Measurements from ENCODE around the gene WDR17. TPM values are rescaled to one million over a fixed set of nuclear protein-coding genes. Genes with fewer than 3 reads are reported as not detected.

Gene WDR17
- total and polyA plus RNA-seq, 2 of the 13 experiments (the other 11 are each of a cell fraction or from before 2014, with no cell fraction given): not detected

- TF ChIP-seq SNAPC4 (CRISPR knock-in tag; IDR thresholded peaks at IDR 0.05) (no peak), ZNF292 (CRISPR knock-in tag; IDR thresholded peaks at IDR 0.05; ENCODE audit: borderline replicate concordance, low read depth) (no peak), ZNF577 (CRISPR knock-in tag; IDR thresholded peaks at IDR 0.05; ENCODE audit: borderline replicate concordance, low read depth) (no peak)
Observed at GRCh38 chr4:176193126-176193525, 127.5 kb downstream of the WDR17 start (continued).

- FAIRE-seq: no peak
- intact Hi-C loops (cut with micrococcal nuclease; ENCODE audit: unreplicated experiment): no loop called here
- H3K4me2 ChIP-seq (ENCODE audit: low read depth, low read length): no peak overlapping the region
Observed at GRCh38 chr4:176193938-176194337, 128.3 kb downstream of the WDR17 start.

More at GRCh38 chr4:176193938-176194337, 128.3 kb downstream of the WDR17 start:
- H3K9me3 ChIP-seq (ENCODE audit: low read length): no peaks in the 10 kb centered on the region
- DNase-seq (ENCODE audit: low spot score): no peak
- no peak overlapping the region for H3K9ac ChIP-seq (ENCODE audit: insufficient read depth, low read depth, low read length)
- no peak overlapping the region for H3K4me3 ChIP-seq (replicated peaks in 1 of 3; ENCODE audit: insufficient read depth in 1 of 3, low read depth in 2 of 3, low read length in 3 of 3)
- 51% methylated on average over 3 of the region's 3 CpGs for WGBS (ENCODE audit: low lambda C conversion rate)
- in situ Hi-C loops (cut with HindIII; ENCODE audit: extremely low pct_ligation_motif_present, low pct_unique_long_range_greater_than_20kb): loop anchor here (10.0 kb wide), 1 partner anchor 121 kb away; the partner anchor contains the start of gene SPCS3
- H4K20me1 ChIP-seq (ENCODE audit: insufficient read depth, low read length): no peaks in the 10 kb centered on the region
- TF ChIP-seq MLX (CRISPR knock-in tag; IDR thresholded peaks at IDR 0.05) (no peak), ZNF30 (CRISPR knock-in tag; IDR thresholded peaks at IDR 0.05) (no peak), HOMEZ (CRISPR knock-in tag; IDR thresholded peaks at IDR 0.05; ENCODE audit: low read depth) (no peak), ETS1 (CRISPR knock-in tag; IDR thresholded peaks at IDR 0.05) (no peak), CHD4 (IDR thresholded peaks at IDR 0.05; ENCODE audit: borderline replicate concordance, low read length) (no peak), ISX (CRISPR knock-in tag; conservative IDR thresholded peaks at IDR 0.05) (no peak), ESRRA (CRISPR knock-in tag; IDR thresholded peaks at IDR 0.05; ENCODE audit: low read depth) (no peak), SMYD3 (CRISPR knock-in tag; IDR thresholded peaks at IDR 0.05) (no peak), MBD4 (IDR thresholded peaks at IDR 0.05; ENCODE audit: borderline replicate concordance, low read length) (no peak), ZNF362 (CRISPR knock-in tag; IDR thresholded peaks at IDR 0.05; ENCODE audit: borderline replicate concordance) (no peak)
- H3K27me3 ChIP-seq (ENCODE audit: control insufficient read depth in 1 of 2, insufficient read depth in 2 of 2, low read length in 2 of 2): peaks cover 0 to 12% of the 10 kb centered on the region in 2 experiments; a peak in 2 of 5 replicates
- ATAC-seq: no peak
- ChIA-PET POLR2A (no interaction called here), CTCF (ENCODE audit: low intra/inter-chr PET ratio, low total read pairs) (no interaction called here)
- no TSS peak for BruUV-seq (replicated peaks)
- no peak overlapping the region for H2AFZ ChIP-seq (ENCODE audit: low read length)
- no peak overlapping the region for H3K27ac ChIP-seq (ENCODE audit: extremely low read length, insufficient read depth, low read length)
- H3K4me1 ChIP-seq (ENCODE audit: insufficient read depth, low read length): no peaks in the 10 kb centered on the region; the same call in 1 of the 2 replicates
- no peaks in the 10 kb centered on the region for H3K79me2 ChIP-seq (ENCODE audit: insufficient read depth, low read length)
- no peaks in the 10 kb centered on the region for H3K36me3 ChIP-seq (replicated peaks in 1 of 2; ENCODE audit: control insufficient read depth in 1 of 2, insufficient read depth in 2 of 2, low read length in 2 of 2)
